Liver (tissue), 9 donors: Measurements from ENCODE around the gene GNA14. TPM values are rescaled to one million over a fixed set of nuclear protein-coding genes. Genes with fewer than 3 reads are reported as not detected.

ENCODE experiments used
- DNase-seq: peaks from one replicate; pipeline ENCODE4 v3.0.0-alpha.2; 2017; ENCODE audit warnings: low spot score
- H3K27ac ChIP-seq, 2 donors: one replicate each; pipeline ENCODE4 v1.7.0; 2013; ENCODE audit warnings: inconsistent platforms in 2 of 2, low read length in 2 of 2, control low read depth in 1 of 2, low read depth in 1 of 2, mild to moderate bottlenecking in 1 of 2
- H3K27me3 ChIP-seq, 4 donors: one replicate each; pipeline versions ENCODE4 v1.6.1 to v1.7.0; 2013; ENCODE audit warnings: low read length in 3 of 4, inconsistent platforms in 1 of 4, mild to moderate bottlenecking in 1 of 4, moderate library complexity in 1 of 4; ENCODE audit not compliant: control insufficient read depth in 4 of 4, insufficient read depth in 4 of 4
- H3K36me3 ChIP-seq, 4 donors: one replicate each; pipeline versions ENCODE4 v1.6.1 to v1.7.0; 2013; ENCODE audit warnings: low read length in 3 of 4, mild to moderate bottlenecking in 3 of 4, low read depth in 1 of 4, moderate library complexity in 1 of 4; ENCODE audit not compliant: control insufficient read depth in 4 of 4, insufficient read depth in 3 of 4
- H3K4me1 ChIP-seq, 4 donors: one replicate each; pipeline versions ENCODE4 v1.6.1 to v1.7.0; 2013; ENCODE audit warnings: low read length in 3 of 4, mild to moderate bottlenecking in 3 of 4, moderate library complexity in 1 of 4; ENCODE audit not compliant: control insufficient read depth in 4 of 4, insufficient read depth in 4 of 4
- H3K4me3 ChIP-seq, 3 donors: one replicate each; pipeline versions ENCODE4 v1.6.1 to v1.7.0; 2013; ENCODE audit warnings: low read length in 3 of 3, control low read depth in 1 of 3, low read depth in 1 of 3, mild to moderate bottlenecking in 1 of 3
- H3K9ac ChIP-seq, 2 donors: one replicate each; pipeline ENCODE4 v1.7.0; 2013; ENCODE audit warnings: low read length in 2 of 2, mild to moderate bottlenecking in 2 of 2, moderate library complexity in 2 of 2, control low read depth in 1 of 2, low read depth in 1 of 2
- H3K9me3 ChIP-seq, 4 donors: one replicate each; pipeline versions ENCODE4 v1.6.1 to v1.7.0; 2013; ENCODE audit warnings: low read length in 3 of 4; ENCODE audit not compliant: control insufficient read depth in 4 of 4
- CTCF ChIP-seq: fragments of 150-350 bp; IDR thresholded peaks from 2 replicates; pipeline ENCODE4 v1.5.1; 2017; ENCODE audit warnings: improper control_type of control experiment, low read depth, low read length; ENCODE audit not compliant: missing input control
- EGR1 ChIP-seq, 2 donors: IDR thresholded peaks; 2 replicates each; pipeline ENCODE4 v1.6.1; 2016 to 2018; ENCODE audit warnings: antibody characterized with exemption in 2 of 2, low read depth in 2 of 2
- FOXA1 ChIP-seq: IDR thresholded peaks from 2 replicates; pipeline ENCODE4 v1.6.1; 2016; ENCODE audit warnings: antibody characterized with exemption
- FOXA2 ChIP-seq: IDR thresholded peaks from 2 replicates; pipeline ENCODE4 v1.6.1; 2016; ENCODE audit warnings: antibody characterized with exemption
- GABPA ChIP-seq, 2 donors: IDR thresholded peaks in 1 of 2; conservative IDR thresholded peaks in 1 of 2; 2 replicates each; pipeline ENCODE4 v1.6.1; 2016; ENCODE audit warnings: antibody characterized with exemption in 2 of 2, mild to moderate bottlenecking in 1 of 2, moderate library complexity in 1 of 2
- HNF4A ChIP-seq, 2 donors: conservative IDR thresholded peaks; 2 replicates each; pipeline ENCODE4 v1.6.1; 2016; ENCODE audit warnings: antibody characterized with exemption in 2 of 2, mild to moderate bottlenecking in 2 of 2
- HNF4G ChIP-seq: IDR thresholded peaks from 2 replicates; pipeline ENCODE4 v1.6.1; 2016; ENCODE audit warnings: antibody characterized with exemption
- JUND ChIP-seq, 2 donors: IDR thresholded peaks; 2 replicates each; pipeline ENCODE4 v1.6.1; 2016; ENCODE audit warnings: antibody characterized with exemption in 2 of 2
- MAX ChIP-seq: IDR thresholded peaks from 2 replicates; pipeline ENCODE4 v1.6.1; 2016; ENCODE audit warnings: antibody characterized with exemption
- NR2F2 ChIP-seq: IDR thresholded peaks from 2 replicates; pipeline ENCODE4 v1.6.1; 2016; ENCODE audit warnings: antibody characterized with exemption
- RAD21 ChIP-seq, 2 donors: IDR thresholded peaks; 2 replicates each; pipeline ENCODE4 v1.6.1; 2016; ENCODE audit warnings: antibody characterized with exemption in 2 of 2, mild to moderate bottlenecking in 2 of 2
- RXRA ChIP-seq, 2 donors: IDR thresholded peaks; 2 replicates each; pipeline ENCODE4 v1.6.1; 2017 to 2018; ENCODE audit warnings: antibody characterized with exemption in 2 of 2, mild to moderate bottlenecking in 1 of 2
- SP1 ChIP-seq: IDR thresholded peaks from 2 replicates; pipeline ENCODE4 v1.6.1; 2018; ENCODE audit warnings: antibody characterized with exemption, mild to moderate bottlenecking
- TAF1 ChIP-seq: conservative IDR thresholded peaks from 2 replicates; pipeline ENCODE4 v1.6.1; 2016; ENCODE audit warnings: antibody characterized with exemption, mild to moderate bottlenecking
- YY1 ChIP-seq: IDR thresholded peaks from 2 replicates; pipeline ENCODE4 v1.6.1; 2016; ENCODE audit warnings: antibody characterized with exemption, mild to moderate bottlenecking
- ZBTB33 ChIP-seq: IDR thresholded peaks from 2 replicates; pipeline ENCODE4 v1.6.1; 2016; ENCODE audit warnings: antibody characterized with exemption
- WGBS: extraction: QIAGEN DNeasy Blood & Tissue Kit; methylation state at CpG from one replicate; pipeline ENCODE4 v1.1.7; 2013; 5-methylcytosine and 5-hydroxymethylcytosine counted together
- polyA plus RNA-seq, 2 donors: library from polyadenylated mRNA; stranded (reverse) in 1 of 2; unstranded in 1 of 2; fragments of 200-250 nt in 1 of 2; fragments of >200 nt in 1 of 2; fragmentation: Nextera tagmentation in 1 of 2; extraction: Ambion mirVana in 1 of 2; gene quantifications; one replicate each; pipeline versions ENCODE4 v1.2.1 to v1.2.3, GENCODE V29; 2013 to 2015
- total RNA-seq, 2 donors: library from RNA; depleted of rRNA; stranded (reverse); fragments of >200 nt; gene quantifications; one replicate each; pipeline ENCODE4 v1.2.3, GENCODE V29; 2014
- donor health status: healthy.
- donor health status: healthy.
- donor health status: healthy.
- donor health status: healthy.
- donor health status: healthy.

The GNA14 gene
- total and polyA plus RNA-seq, 4 donors, result 1.1 to 5.4 (median 2.9) TPM

- Histone ChIP-seq H3K36me3 (peaks cover 0 to 7% (median 0%) of the 10 kb centered on the region in 4 donors), H3K27ac (no peak overlapping the region), H3K4me1 (no peaks in the 10 kb centered on the region), H3K4me3 (no peak overlapping the region), H3K9ac (no peak overlapping the region), H3K9me3 (no peaks in the 10 kb centered on the region), H3K27me3 (no peaks in the 10 kb centered on the region)
- TF ChIP-seq SP1 (no peak), JUND (IDR thresholded peaks at IDR 0.05) (no peak), CTCF (no peak), RXRA (IDR thresholded peaks at IDR 0.05) (no peak), RAD21 (IDR thresholded peaks at IDR 0.05) (no peak), HNF4A (conservative IDR thresholded peaks at IDR 0.05) (no peak), EGR1 (IDR thresholded peaks at IDR 0.05; ENCODE audit: low read depth in 2 of 2) (no peak)
- 82% methylated on average over 2 of the region's 2 CpGs for WGBS
- no peak for DNase-seq
Measured at GRCh38 chr9:77424993-77425392, 223.1 kb downstream of the GNA14 start.

DNA sequence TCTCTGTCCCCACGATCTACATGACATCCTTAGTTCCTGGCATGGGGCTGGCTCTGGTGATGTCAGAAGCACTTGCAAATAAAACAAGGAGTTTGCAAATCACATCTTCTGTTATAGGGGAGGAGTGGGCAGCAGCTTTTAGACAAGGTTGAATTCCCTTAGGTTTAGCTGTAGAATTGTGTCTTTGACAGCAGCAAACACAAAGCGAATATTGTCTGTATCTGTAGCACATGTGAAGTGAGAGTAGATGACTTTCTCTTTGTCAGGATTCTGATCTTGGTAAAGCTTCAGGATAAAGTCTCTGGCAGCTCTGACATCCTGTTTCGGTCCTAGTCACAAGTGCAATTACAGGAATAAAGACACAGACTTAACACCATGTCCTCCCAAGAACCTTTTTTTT lies 224.3 kb downstream of the GNA14 start:
- no peaks in the 10 kb centered on the region for H3K9me3 ChIP-seq
- 93% methylated on average over 3 of the region's 3 CpGs for WGBS

GRCh38 chr9:77422969-77423368 lies 225.2 kb downstream of the GNA14 start:
- peaks cover 0 to 7% (median 0%) of the 10 kb centered on the region in 4 donors for H3K36me3 ChIP-seq
- H3K4me1 ChIP-seq, result no peaks in the 10 kb centered on the region
- H3K4me3 ChIP-seq, result no peak overlapping the region
- H3K9me3 ChIP-seq, result no peaks in the 10 kb centered on the region
- no peak overlapping the region for H3K9ac ChIP-seq
- no peak for DNase-seq
- H3K27ac ChIP-seq, result no peak overlapping the region
- TF ChIP-seq FOXA2 (no peak), YY1 (no peak), CTCF (no peak), GABPA (IDR thresholded peaks at IDR 0.05 in 1 of 2, conservative IDR thresholded peaks at IDR 0.05 in 1 of 2) (no peak), HNF4G (no peak), NR2F2 (no peak), TAF1 (no peak), SP1 (no peak), ZBTB33 (no peak), JUND (IDR thresholded peaks at IDR 0.05) (no peak), MAX (no peak), FOXA1 (no peak)
- H3K27me3 ChIP-seq, result no peaks in the 10 kb centered on the region
- WGBS, result 95% methylated on average over 3 of the region's 3 CpGs

More for the DNA sequence above, 224.3 kb downstream of the GNA14 start:
- TF ChIP-seq YY1, result no peak
- no peak for TF ChIP-seq HNF4A (conservative IDR thresholded peaks at IDR 0.05)
- Histone ChIP-seq H3K27ac (no peak overlapping the region), H3K36me3 (peaks cover 0 to 7% (median 0%) of the 10 kb centered on the region in 4 donors), H3K4me3 (no peak overlapping the region), H3K9ac (no peak overlapping the region), H3K4me1 (no peaks in the 10 kb centered on the region), H3K27me3 (no peaks in the 10 kb centered on the region)
- no peak for DNase-seq
